K562 (cell line): ENCODE measurements around the gene MYO18B. TPM values are rescaled to one million over a fixed set of nuclear protein-coding genes. Genes with fewer than 3 reads are reported as not detected.

Source experiments
- ATAC-seq: fragments of 200-7000 bp; cut with Tn5 transposase; 3 replicates; pipeline ENCODE4 v1.9.1; 2020; ENCODE audit warnings: moderate library complexity
- BruUV-seq: library from RNA; stranded (reverse); fragments of 400-500 nt; replicated peaks from 2 replicates; lab custom pipeline; 2021; lab: Mats Ljungman, UMichigan
- CTCF ChIA-PET: fragments of 300-600 bp; formaldehyde crosslinking; extraction: SDS; loops from one replicate; lab custom pipeline; 2021; ENCODE audit warnings: low intra/inter-chr PET ratio; lab: Yijun Ruan, JAX
- POLR2A ChIA-PET: fragments of 300-600, 350-650 bp; sonication (Branson Sonifier 250); formaldehyde crosslinking; extraction: SDS; loops from one replicate; lab custom pipeline; 2021; ENCODE audit warnings: antibody characterized with exemption, inconsistent platforms; lab: Yijun Ruan, JAX
- DNase-seq, 4 experiments: peaks; one replicate each; pipeline versions ENCODE4 v3.0.0 to v3.0.0-alpha.2; 2011 to 2018; ENCODE audit warnings: low spot score in 3 of 4, mixed read lengths in 3 of 4; ENCODE audit errors: extremely low read depth in 1 of 4
- FAIRE-seq: peaks from 2 replicates; lab custom pipeline; 2011; peaks lifted over from hg19 to GRCh38; lab: Jason Lieb, UNC
- H2AFZ ChIP-seq: 2 replicates; pipeline ENCODE4 v1.6.0; 2011; ENCODE audit warnings: low read depth, low read length, control low read depth, inconsistent platforms
- H3K27ac ChIP-seq: fragments of 200-600 bp; 3 replicates; pipeline ENCODE4 v1.8.0; 2011; ENCODE audit warnings: low read depth, mild to moderate bottlenecking, control low read depth, inconsistent platforms, low read length, moderate library complexity, mixed read lengths; ENCODE audit errors: extremely low read depth
- H3K27me3 ChIP-seq, 2 experiments: fragments of 300-600 bp in 1 of 2; 2 replicates in 1 of 2; 3 replicates in 1 of 2; pipeline versions ENCODE4 v1.6.0 to v1.8.0; 2011; ENCODE audit warnings: inconsistent platforms in 2 of 2, low read length in 2 of 2, mild to moderate bottlenecking in 1 of 2, mixed read lengths in 1 of 2, moderate library complexity in 1 of 2; ENCODE audit not compliant: control insufficient read depth in 2 of 2, insufficient read depth in 2 of 2
- H3K36me3 ChIP-seq: fragments of 300-600 bp; 3 replicates; pipeline ENCODE4 v1.8.0; 2011; ENCODE audit warnings: mild to moderate bottlenecking, low read length, inconsistent platforms; ENCODE audit not compliant: control insufficient read depth, insufficient read depth
- H3K4me1 ChIP-seq, 2 experiments: fragments of 200-600 bp in 1 of 2; replicated peaks in 1 of 2; 2 replicates in 1 of 2; 3 replicates in 1 of 2; pipeline versions ENCODE4 v1.5.1 to v1.8.0; 2011; ENCODE audit warnings: inconsistent platforms in 2 of 2, low read length in 2 of 2, mild to moderate bottlenecking in 1 of 2, mixed read lengths in 1 of 2, moderate library complexity in 1 of 2; ENCODE audit not compliant: control insufficient read depth in 2 of 2, insufficient read depth in 2 of 2
- H3K4me2 ChIP-seq: 2 replicates; pipeline ENCODE4 v1.6.1; 2011; ENCODE audit warnings: low read length, control low read depth, inconsistent platforms, mixed read lengths; ENCODE audit not compliant: insufficient read depth
- H3K4me3 ChIP-seq: fragments of 200-600 bp; sonication (generic), shearing (Covaris generic); 2 replicates; pipeline ENCODE4 v1.5.1; 2016; ENCODE audit warnings: control low read depth, inconsistent platforms
- H3K79me2 ChIP-seq: fragments of 200-600 bp; 3 replicates; pipeline ENCODE4 v1.8.0; 2011; ENCODE audit warnings: low read length, inconsistent platforms; ENCODE audit not compliant: control insufficient read depth, insufficient read depth
- H3K9ac ChIP-seq, 2 experiments: 2 replicates each; pipeline versions ENCODE4 v1.6.0 to v1.6.1; 2011; ENCODE audit warnings: low read depth in 2 of 2, low read length in 2 of 2, control low read depth in 1 of 2, inconsistent platforms in 1 of 2, mild to moderate bottlenecking in 1 of 2, mixed read lengths in 1 of 2; ENCODE audit not compliant: insufficient read depth in 1 of 2
- H3K9me1 ChIP-seq: one replicate; pipeline ENCODE4 v1.6.0; 2011; ENCODE audit warnings: inconsistent platforms, mild to moderate bottlenecking, low read length, moderate library complexity; ENCODE audit not compliant: control insufficient read depth, insufficient read depth
- H3K9me3 ChIP-seq: replicated peaks from 2 replicates; pipeline ENCODE4 v1.5.1; 2011; ENCODE audit warnings: low read depth, low read length, inconsistent platforms; ENCODE audit not compliant: control insufficient read depth, insufficient read depth
- H4K20me1 ChIP-seq: replicated peaks from 2 replicates; pipeline ENCODE4 v1.6.1; 2011; ENCODE audit warnings: low read length, inconsistent platforms, mixed read lengths; ENCODE audit not compliant: control insufficient read depth, insufficient read depth
- GABPA ChIP-seq: fragments of 200-800 bp; sonication (Bioruptor generic); conservative IDR thresholded peaks from 2 replicates; pipeline ENCODE4 v1.6.1; 2016; ENCODE audit warnings: low read depth, missing genetic modification characterization, missing compliant biosample characterization
- HOXB6 ChIP-seq: fragments of 250-450 bp; sonication (Bioruptor Pico); IDR thresholded peaks from 2 replicates; pipeline ENCODE4 v1.5.1; 2022; ENCODE audit warnings: mild to moderate bottlenecking, borderline replicate concordance
- MEIS2 ChIP-seq: fragments of 450-650 bp; IDR thresholded peaks from 2 replicates; pipeline ENCODE4 v1.6.1; 2014; ENCODE audit warnings: mild to moderate bottlenecking; ENCODE audit not compliant: partially characterized antibody
- ZNF124 ChIP-seq: sonication (generic); formaldehyde crosslinking; IDR thresholded peaks from 2 replicates; pipeline ENCODE4 v1.8.1; 2022; ENCODE audit warnings: missing genetic modification reagents
- WGBS: fragments of 100-300 bp; shearing (Covaris generic); methylation state at CpG from one replicate; pipeline ENCODE4 v1.1.6; 2016; ENCODE audit warnings: low coverage, mixed read lengths; ENCODE audit not compliant: insufficient coverage; ENCODE audit errors: missing lambda C conversion rate; 5-methylcytosine and 5-hydroxymethylcytosine counted together
- in situ Hi-C: fragments of 300-500 bp; cut with MboI; formaldehyde crosslinking; loops from 4 replicates; pipeline ENCODE4 v1.15.0; 2018; ENCODE audit warnings: inconsistent platforms, mixed read lengths
- intact Hi-C: fragments of 100-400 bp; cut with micrococcal nuclease; formaldehyde crosslinking; loops from 2 replicates; pipeline ENCODE4 v1.14.2; 2022
- polyA plus RNA-seq, 8 experiments: library from polyadenylated mRNA; depleted of rRNA in 4 of 8; stranded (reverse) in 5 of 8; unstranded in 3 of 8; fragments of >200 nt; fragmentation: Nextera tagmentation in 2 of 8; fragmentation: Illumina TruSeq in 1 of 8; extraction: Ambion mirVana in 2 of 8; extraction: Trizol in 1 of 8; gene quantifications; 2 replicates each; pipeline versions ENCODE4 v1.2.1 to v1.2.3, GENCODE V29; 2011 to 2014; ENCODE audit warnings: inconsistent platforms in 1 of 8, missing spikeins in 1 of 8
- total RNA-seq, 7 experiments: library from RNA; depleted of rRNA in 6 of 7; stranded (reverse); fragments of >200 nt in 6 of 7; fragmentation: Illumina TruSeq in 2 of 7; extraction: Trizol in 2 of 7; gene quantifications; 2 replicates each; pipeline versions ENCODE4 v1.2.1 to v1.2.3, GENCODE V29; 2011 to 2021; ENCODE audit warnings: low replicate concordance in 1 of 7

MYO18B gene
- total and polyA plus RNA-seq, 9 of the 15 experiments (the other 6 are each of a cell fraction or from before 2014, with no cell fraction given): 0.06 to 7.0 (median 4.3) TPM

GRCh38 chr22:25728071-25728470, 13.9 kb upstream of the MYO18B start:
- WGBS: 83% methylated on average over 5 of the region's 7 CpGs
- Histone ChIP-seq H3K9ac (no peak overlapping the region), H3K4me3 (no peak overlapping the region), H3K4me2 (no peak overlapping the region), H3K36me3 (no peaks in the 10 kb centered on the region; the same call in 2 of the 3 replicates), H4K20me1 (no peaks in the 10 kb centered on the region), H3K9me3 (no peaks in the 10 kb centered on the region), H3K9me1 (no peaks in the 10 kb centered on the region), H3K4me1 (peaks cover 3 to 20% of the 10 kb centered on the region in 2 experiments; a peak in 4 of 5 replicates), H2AFZ (no peak overlapping the region), H3K27ac (no peak overlapping the region), H3K27me3 (no peaks in the 10 kb centered on the region), H3K79me2 (no peaks in the 10 kb centered on the region)
- FAIRE-seq (no peak), DNase-seq (no peak), ATAC-seq (no peak)
- TF ChIP-seq GABPA (tag) (no peak), ZNF124 (CRISPR knock-in tag) (no peak), MEIS2 (peak; percentile 10), HOXB6 (no peak)
- no TSS peak for BruUV-seq
- intact Hi-C loops (loop anchor here (5.0 kb wide), 1 partner anchor 34 kb away; no protein-coding TSS in a partner anchor), in situ Hi-C loops (no loop called here)
- ChIA-PET POLR2A (no interaction called here), CTCF (no interaction called here)
